ENCODE measurements around the gene TMPRSS11F. TPM values are rescaled to one million over a fixed set of nuclear protein-coding genes. Genes with fewer than 3 reads are reported as not detected.
"Not testable (repeated sequence)": the region's sequence is repeated elsewhere in the genome, so short reads cannot be mapped to it uniquely, and the experiment has no call there.

The TMPRSS11F gene
- total RNA-seq = not detected

DNA sequence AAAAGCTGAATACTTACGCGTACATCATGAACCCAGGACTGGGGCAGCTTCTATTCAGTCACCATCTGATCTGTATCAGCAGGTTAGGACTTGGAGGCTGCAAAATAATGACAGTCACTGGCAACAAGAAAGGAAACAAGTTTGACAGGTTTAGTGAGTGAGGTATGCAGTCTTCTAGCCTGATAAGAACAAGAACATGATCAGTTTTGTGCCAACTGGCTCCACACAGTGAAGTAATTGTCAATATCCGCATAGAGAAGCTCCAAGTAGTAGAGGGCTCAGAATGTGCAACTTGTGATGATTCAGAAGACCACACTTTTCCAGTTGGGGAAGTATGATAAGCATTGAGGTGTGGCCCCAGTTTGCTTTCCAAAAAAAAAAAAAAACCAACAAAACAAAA is at the start of gene TMPRSS11F:
TSS of gene TMPRSS11F (minus strand) at position 77 of the 400 bp plus-strand sequence. CDS start at position 28, 49 bp downstream.
- H3K4me1 Mint-ChIP-seq = no peaks in the 10 kb centered on the region
- DNase-seq (no peak), ATAC-seq (ENCODE audit: low read depth) (no peak)
- H3K4me3 Mint-ChIP-seq = no peak within 1 kb of the TSS
- POLR2A ChIA-PET = no interaction called here
- H3K36me3 Mint-ChIP-seq = no peaks in the 10 kb centered on the region
- no peak within 1 kb of the TSS for H3K27ac Mint-ChIP-seq
- peaks cover 5% of the 10 kb centered on the region for H3K9me3 Mint-ChIP-seq
- peaks cover 1% of the 10 kb centered on the region for H3K27me3 Mint-ChIP-seq

DNA sequence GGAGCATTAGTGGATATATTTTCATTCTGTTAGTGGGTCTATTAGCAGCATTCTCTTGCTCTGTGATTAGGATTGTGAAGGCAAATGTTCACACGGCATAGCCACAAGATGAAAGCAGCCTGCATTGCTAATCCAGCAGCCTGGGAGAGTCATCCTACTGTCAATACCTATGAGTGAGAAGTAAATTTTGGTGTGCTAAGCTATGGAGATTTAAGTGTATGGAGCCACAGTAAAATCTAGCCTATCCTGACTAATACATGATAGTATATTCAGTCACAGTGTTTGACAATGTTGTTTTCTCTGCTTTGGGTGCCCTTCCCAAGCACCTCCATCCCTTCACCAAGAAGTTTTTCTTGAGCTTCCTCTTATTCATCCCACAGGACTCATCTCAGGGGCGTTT is 47.2 kb upstream of the TMPRSS11F start:
- POLR2A ChIA-PET = no interaction called here
- no peak for DNase-seq
- Mint-ChIP-seq H3K36me3 (no peaks in the 10 kb centered on the region), H3K9me3 (no peaks in the 10 kb centered on the region), H3K4me3 (no peak overlapping the region), H3K27me3 (peaks cover 5% of the 10 kb centered on the region), H3K27ac (no peak overlapping the region), H3K4me1 (no peaks in the 10 kb centered on the region)
- no peak for ATAC-seq (ENCODE audit: low read depth)

DNA sequence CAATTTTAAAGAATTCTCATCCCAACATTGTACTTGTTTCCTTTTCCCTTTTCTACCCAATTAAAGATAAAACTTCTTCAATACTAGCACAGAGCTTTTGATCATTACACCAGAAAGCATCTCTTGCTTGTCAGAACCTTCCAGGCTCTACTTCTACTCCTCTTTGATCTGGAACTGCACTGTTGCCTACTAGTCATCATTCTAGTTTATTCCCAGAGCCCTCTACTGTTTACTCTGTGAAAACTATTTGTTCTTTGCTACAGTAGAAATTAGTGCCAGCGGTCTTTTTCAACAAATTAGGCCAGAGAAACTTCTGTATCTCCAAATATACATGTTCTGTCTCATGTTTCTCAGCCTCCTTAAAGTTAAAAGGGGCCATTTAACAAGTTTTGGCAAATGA is 46.8 kb upstream of the TMPRSS11F start:
- no peak overlapping the region for H3K4me3 Mint-ChIP-seq
- no peaks in the 10 kb centered on the region for H3K4me1 Mint-ChIP-seq
- POLR2A ChIA-PET = no interaction called here
- ATAC-seq (ENCODE audit: low read depth) (no peak), DNase-seq (no peak)
- no peaks in the 10 kb centered on the region for H3K36me3 Mint-ChIP-seq
- H3K27me3 Mint-ChIP-seq = peaks cover 7% of the 10 kb centered on the region
- H3K9me3 Mint-ChIP-seq = no peaks in the 10 kb centered on the region
- H3K27ac Mint-ChIP-seq = no peak overlapping the region

GRCh38 chr4:68175562-68176155 is 46.0 kb upstream of the TMPRSS11F start:
- H3K27me3 Mint-ChIP-seq = peaks cover 7% of the 10 kb centered on the region
- ATAC-seq (ENCODE audit: low read depth) = no peak
- POLR2A ChIA-PET = no interaction called here
- no peak for DNase-seq
- H3K27ac Mint-ChIP-seq = no peak overlapping the region
- H3K4me3 Mint-ChIP-seq = no peak overlapping the region
- H3K9me3 Mint-ChIP-seq = no peaks in the 10 kb centered on the region
- no peaks in the 10 kb centered on the region for H3K4me1 Mint-ChIP-seq
- no peaks in the 10 kb centered on the region for H3K36me3 Mint-ChIP-seq

GRCh38 chr4:68174389-68174788 is 44.7 kb upstream of the TMPRSS11F start:
- H3K36me3 Mint-ChIP-seq; POLR2A ChIA-PET; H3K27me3 Mint-ChIP-seq; DNase-seq; H3K9me3 Mint-ChIP-seq; H3K4me1 Mint-ChIP-seq; H3K4me3 Mint-ChIP-seq; ATAC-seq (ENCODE audit: low read depth); H3K27ac Mint-ChIP-seq: not testable (repeated sequence)

- H3K9me3 Mint-ChIP-seq; H3K36me3 Mint-ChIP-seq; H3K27ac Mint-ChIP-seq; DNase-seq; H3K4me3 Mint-ChIP-seq; H3K27me3 Mint-ChIP-seq; ATAC-seq (ENCODE audit: low read depth); POLR2A ChIA-PET; H3K4me1 Mint-ChIP-seq: not testable (repeated sequence)
These were observed 42.5 kb upstream of the TMPRSS11F start for GRCh38 chr4:68172147-68172546.

GRCh38 chr4:68167706-68168105 is 38.0 kb upstream of the TMPRSS11F start:
- ATAC-seq (ENCODE audit: low read depth) (no peak), DNase-seq (no peak)
- Mint-ChIP-seq H3K36me3 (no peaks in the 10 kb centered on the region), H3K4me3 (no peak overlapping the region), H3K27ac (no peak overlapping the region), H3K4me1 (no peaks in the 10 kb centered on the region), H3K27me3 (peaks cover 2% of the 10 kb centered on the region), H3K9me3 (no peaks in the 10 kb centered on the region)
- POLR2A ChIA-PET = no interaction called here

DNA sequence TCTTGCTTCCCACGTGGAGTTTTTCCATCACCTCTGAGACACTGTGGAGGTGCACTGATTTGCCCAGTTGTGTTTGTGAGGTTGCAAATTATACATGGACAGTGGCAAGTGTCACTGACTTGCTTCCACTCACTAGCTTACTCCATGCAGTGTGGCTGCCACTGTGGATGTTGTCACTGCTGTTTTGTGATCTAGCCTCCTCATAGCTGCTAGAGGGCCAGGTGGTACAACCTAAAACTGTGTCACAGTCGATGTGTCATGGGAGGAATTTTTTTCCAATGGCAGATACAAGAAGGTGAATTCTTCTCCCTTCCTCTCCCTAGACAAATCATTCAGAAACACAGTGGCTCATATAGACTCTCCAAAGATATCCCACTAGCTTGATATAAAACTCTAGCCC is 37.5 kb upstream of the TMPRSS11F start:
- Mint-ChIP-seq H3K4me1 (no peaks in the 10 kb centered on the region), H3K27ac (no peak overlapping the region), H3K4me3 (no peak overlapping the region), H3K27me3 (peaks cover 2% of the 10 kb centered on the region), H3K9me3 (no peaks in the 10 kb centered on the region), H3K36me3 (no peaks in the 10 kb centered on the region)
- ATAC-seq (ENCODE audit: low read depth) (no peak), DNase-seq (no peak)
- POLR2A ChIA-PET = no interaction called here

GRCh38 chr4:68163754-68164153 is 34.1 kb upstream of the TMPRSS11F start:
- Mint-ChIP-seq H3K36me3 (no peaks in the 10 kb centered on the region), H3K4me3 (no peak overlapping the region), H3K4me1 (no peaks in the 10 kb centered on the region), H3K27ac (no peak overlapping the region), H3K27me3 (peaks cover 3% of the 10 kb centered on the region), H3K9me3 (peaks cover 1% of the 10 kb centered on the region)
- no peak for ATAC-seq (ENCODE audit: low read depth)
- POLR2A ChIA-PET = no interaction called here
- no peak for DNase-seq

GRCh38 chr4:68162196-68162595 is 32.5 kb upstream of the TMPRSS11F start:
- no peak overlapping the region for H3K27ac Mint-ChIP-seq
- H3K9me3 Mint-ChIP-seq = peaks cover 1% of the 10 kb centered on the region
- no peaks in the 10 kb centered on the region for H3K4me1 Mint-ChIP-seq
- POLR2A ChIA-PET = no interaction called here
- H3K27me3 Mint-ChIP-seq = peaks cover 3% of the 10 kb centered on the region
- no peak overlapping the region for H3K4me3 Mint-ChIP-seq
- no peaks in the 10 kb centered on the region for H3K36me3 Mint-ChIP-seq
- no peak for DNase-seq
- no peak for ATAC-seq (ENCODE audit: low read depth)

DNA sequence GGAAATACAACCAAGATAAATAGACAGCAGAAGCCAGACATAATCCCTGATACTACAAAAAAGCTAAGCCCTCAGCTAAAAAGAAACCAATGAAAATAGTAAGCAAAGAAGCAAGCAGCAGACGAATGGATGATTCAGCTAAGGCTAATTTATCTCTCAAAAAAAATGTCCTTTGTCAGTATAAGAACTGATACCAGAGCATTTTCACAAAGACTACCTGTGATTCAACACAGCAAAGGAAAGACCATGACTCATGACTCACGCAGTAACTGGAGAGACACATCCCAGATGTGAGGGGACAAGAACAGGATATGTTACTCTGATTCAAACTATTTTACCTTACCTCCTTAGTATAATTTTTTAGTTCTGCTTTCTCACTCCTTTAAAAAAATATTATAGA is 22.7 kb upstream of the TMPRSS11F start:
- Mint-ChIP-seq H3K9me3 (no peaks in the 10 kb centered on the region), H3K27me3 (no peaks in the 10 kb centered on the region), H3K4me1 (no peaks in the 10 kb centered on the region), H3K27ac (no peak overlapping the region), H3K36me3 (no peaks in the 10 kb centered on the region), H3K4me3 (no peak overlapping the region)
- DNase-seq (no peak), ATAC-seq (ENCODE audit: low read depth) (no peak)
- POLR2A ChIA-PET = no interaction called here

DNA sequence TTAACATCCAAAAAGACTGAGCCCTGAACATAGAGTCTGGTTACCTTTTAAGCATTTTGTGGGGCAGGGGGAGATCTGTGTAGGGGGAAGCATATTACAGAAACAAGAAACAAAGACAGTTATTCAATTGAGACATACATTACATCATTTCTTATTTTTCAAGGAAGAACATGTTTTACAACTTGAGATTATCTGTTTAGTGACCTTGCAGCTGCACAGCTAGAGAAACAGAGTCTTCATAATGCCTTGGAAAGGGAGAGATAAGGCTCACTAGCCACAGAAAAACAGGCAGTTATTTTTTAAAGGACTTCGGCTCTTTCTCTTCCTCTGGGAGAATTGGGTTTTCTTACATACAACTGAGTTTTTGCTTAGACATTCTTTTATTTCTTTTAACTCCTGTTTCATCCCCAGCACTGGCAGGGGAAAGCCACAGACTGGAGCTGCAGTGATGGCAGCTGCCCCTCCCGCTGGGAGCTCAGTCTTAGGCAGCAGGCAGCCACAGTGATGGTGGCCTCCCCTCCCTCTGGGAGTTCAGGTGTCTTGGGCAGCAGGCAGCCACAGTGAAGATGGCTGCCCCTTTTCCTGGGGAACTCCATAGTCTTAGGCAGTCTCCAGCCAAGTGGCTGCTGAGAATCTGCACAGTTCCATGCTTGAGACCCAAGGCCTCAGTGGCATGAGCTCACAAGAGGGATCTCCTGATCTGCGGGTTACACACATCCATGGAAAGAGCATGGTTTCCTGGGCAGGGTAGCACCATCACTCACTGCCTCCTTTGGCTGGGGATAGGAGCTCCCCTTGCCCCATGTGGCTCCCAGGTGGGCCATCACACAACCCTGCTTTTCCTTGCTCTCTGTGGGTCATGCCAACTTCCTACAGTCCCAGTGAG is 19.4 kb upstream of the TMPRSS11F start:
- no peaks in the 10 kb centered on the region for H3K36me3 Mint-ChIP-seq
- no peak overlapping the region for H3K4me3 Mint-ChIP-seq
- no peak overlapping the region for H3K27ac Mint-ChIP-seq
- H3K27me3 Mint-ChIP-seq = no peaks in the 10 kb centered on the region
- ATAC-seq (ENCODE audit: low read depth) (no peak), DNase-seq (no peak)
- no peaks in the 10 kb centered on the region for H3K9me3 Mint-ChIP-seq
- H3K4me1 Mint-ChIP-seq = no peaks in the 10 kb centered on the region
- POLR2A ChIA-PET = no interaction called here

GRCh38 chr4:68147079-68147478 is 17.4 kb upstream of the TMPRSS11F start:
- Mint-ChIP-seq H3K9me3 (no peaks in the 10 kb centered on the region), H3K4me1 (no peaks in the 10 kb centered on the region), H3K4me3 (no peak overlapping the region), H3K27me3 (no peaks in the 10 kb centered on the region), H3K36me3 (no peaks in the 10 kb centered on the region), H3K27ac (no peak overlapping the region)
- DNase-seq (no peak), ATAC-seq (ENCODE audit: low read depth) (no peak)
- POLR2A ChIA-PET = no interaction called here

GRCh38 chr4:68145261-68145660 is 15.6 kb upstream of the TMPRSS11F start:
- H3K4me3 Mint-ChIP-seq = no peak overlapping the region

More at GRCh38 chr4:68145261-68145660, 15.6 kb upstream of the TMPRSS11F start:
- ATAC-seq (ENCODE audit: low read depth) (no peak), DNase-seq (no peak)
- no peaks in the 10 kb centered on the region for H3K27me3 Mint-ChIP-seq
- H3K27ac Mint-ChIP-seq = no peak overlapping the region
- H3K9me3 Mint-ChIP-seq = no peaks in the 10 kb centered on the region
- POLR2A ChIA-PET = no interaction called here
- no peaks in the 10 kb centered on the region for H3K4me1 Mint-ChIP-seq
- no peaks in the 10 kb centered on the region for H3K36me3 Mint-ChIP-seq

Data from activated naive CD8-positive, alpha-beta T cell treated with anti-CD3 and anti-CD28 coated beads, Interleukin-2, amount 10 ng/mL, durations not matched to agents 7 days and 5 days (primary cell).